ENCODE results near the gene CPSF7.
A peak's percentile ranks its signal among the peaks of the same experiment; 100 is the strongest.

The CPSF7 gene

DNA sequence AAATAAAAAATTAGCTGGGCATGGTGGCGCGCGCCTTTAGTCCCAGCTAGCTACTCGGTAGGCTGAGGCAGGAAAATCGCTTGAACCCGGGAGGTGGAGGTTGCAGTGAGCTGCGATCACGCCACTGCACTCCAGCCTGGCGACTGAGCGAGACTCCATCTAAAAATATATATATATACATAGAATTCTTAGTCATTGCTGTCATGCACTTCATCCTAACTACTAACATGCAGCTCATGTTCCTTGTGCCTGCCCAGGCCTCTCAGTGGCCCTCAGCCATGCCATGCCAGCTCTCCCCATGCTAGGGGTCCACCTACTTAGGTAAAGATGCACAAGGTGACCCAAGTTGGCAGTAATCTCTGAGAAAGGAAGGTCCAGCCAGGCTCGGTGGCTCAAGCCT lies 71.2 kb downstream of the CPSF7 start:
- no peak overlapping the region for H3K4me2 ChIP-seq (ENCODE audit: low read depth, low read length)

DNA sequence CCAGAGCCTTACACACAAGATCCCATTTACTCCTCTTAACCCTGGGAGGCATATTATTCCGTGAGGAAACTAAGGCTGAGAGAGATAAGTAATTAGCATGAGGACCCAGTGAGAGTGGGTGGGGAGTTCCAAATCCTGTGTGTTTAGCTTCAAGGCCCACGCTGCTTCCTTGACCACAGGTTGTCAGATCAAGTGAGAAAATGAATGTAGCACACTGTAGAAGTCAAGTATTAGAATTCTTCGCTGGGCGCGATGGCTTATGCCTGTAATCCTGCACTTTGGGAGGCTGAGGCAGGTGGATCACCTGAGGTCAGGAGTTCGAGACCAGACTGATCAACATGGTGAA lies 71.9 kb downstream of the CPSF7 start:
- Histone ChIP-seq H3K4me3 (ENCODE audit: low read length) (no peak overlapping the region), H3K27me3 (replicated peaks; ENCODE audit: insufficient read depth, low read length) (no peaks in the 10 kb centered on the region), H3K36me3 (replicated peaks; ENCODE audit: insufficient read depth, low read length) (no peaks in the 10 kb centered on the region), H3F3A (ENCODE audit: insufficient read depth, low read length) (peaks cover 10% of the 10 kb centered on the region; the same call in 1 of the 2 replicates), H3K4me2 (ENCODE audit: low read depth, low read length) (no peak overlapping the region), H3K9me2 (replicated peaks; ENCODE audit: insufficient read depth, low read length) (no peaks in the 10 kb centered on the region), H3K79me2 (ENCODE audit: low read length) (peaks cover 16% of the 10 kb centered on the region), H2AFZ (ENCODE audit: low read length) (no peak overlapping the region), H3K4me1 (ENCODE audit: low read length) (peaks cover 10% of the 10 kb centered on the region; the same call in 1 of the 2 replicates), H4K20me1 (ENCODE audit: insufficient read depth, low read length) (no peaks in the 10 kb centered on the region), H3K9me3 (replicated peaks; ENCODE audit: insufficient read depth, low read length) (no peaks in the 10 kb centered on the region), H3K9ac (ENCODE audit: low read length) (no peak overlapping the region), H3K27ac (ENCODE audit: low read length) (no peak overlapping the region)
- TF ChIP-seq EZH2 (optimal IDR thresholded peaks at IDR 0.05; ENCODE audit: low read depth, low read length) (no peak), EZH2phosphoT487 (IDR thresholded peaks at IDR 0.05; ENCODE audit: low read length) (no peak)
- TF ChIP-seq, protein P1, sequence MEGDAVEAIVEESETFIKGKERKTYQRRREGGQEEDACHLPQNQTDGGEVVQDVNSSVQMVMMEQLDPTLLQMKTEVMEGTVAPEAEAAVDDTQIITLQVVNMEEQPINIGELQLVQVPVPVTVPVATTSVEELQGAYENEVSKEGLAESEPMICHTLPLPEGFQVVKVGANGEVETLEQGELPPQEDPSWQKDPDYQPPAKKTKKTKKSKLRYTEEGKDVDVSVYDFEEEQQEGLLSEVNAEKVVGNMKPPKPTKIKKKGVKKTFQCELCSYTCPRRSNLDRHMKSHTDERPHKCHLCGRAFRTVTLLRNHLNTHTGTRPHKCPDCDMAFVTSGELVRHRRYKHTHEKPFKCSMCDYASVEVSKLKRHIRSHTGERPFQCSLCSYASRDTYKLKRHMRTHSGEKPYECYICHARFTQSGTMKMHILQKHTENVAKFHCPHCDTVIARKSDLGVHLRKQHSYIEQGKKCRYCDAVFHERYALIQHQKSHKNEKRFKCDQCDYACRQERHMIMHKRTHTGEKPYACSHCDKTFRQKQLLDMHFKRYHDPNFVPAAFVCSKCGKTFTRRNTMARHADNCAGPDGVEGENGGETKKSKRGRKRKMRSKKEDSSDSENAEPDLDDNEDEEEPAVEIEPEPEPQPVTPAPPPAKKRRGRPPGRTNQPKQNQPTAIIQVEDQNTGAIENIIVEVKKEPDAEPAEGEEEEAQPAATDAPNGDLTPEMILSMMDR (IDR thresholded peaks at IDR 0.05; ENCODE audit: low read length): no peak
- DNase-seq: no peak

More for the DNA sequence above, 71.2 kb downstream of the CPSF7 start:
- H3K27me3 ChIP-seq (replicated peaks; ENCODE audit: insufficient read depth, low read length): no peaks in the 10 kb centered on the region
- H3K36me3 ChIP-seq (replicated peaks; ENCODE audit: insufficient read depth, low read length): no peaks in the 10 kb centered on the region
- H3K4me1 ChIP-seq (ENCODE audit: low read length): peaks cover 14% of the 10 kb centered on the region; the same call in 1 of the 2 replicates
- no peak for DNase-seq
- no peak overlapping the region for H3K4me3 ChIP-seq (ENCODE audit: low read length)
- H2AFZ ChIP-seq (ENCODE audit: low read length): no peak overlapping the region
- peaks cover 10% of the 10 kb centered on the region; the same call in 1 of the 2 replicates for H3F3A ChIP-seq (ENCODE audit: insufficient read depth, low read length)
- TF ChIP-seq, protein P1 (IDR thresholded peaks at IDR 0.05; ENCODE audit: low read length): no peak
- TF ChIP-seq EZH2 (optimal IDR thresholded peaks at IDR 0.05; ENCODE audit: low read depth, low read length) (no peak), EZH2phosphoT487 (IDR thresholded peaks at IDR 0.05; ENCODE audit: low read length) (no peak)
- no peaks in the 10 kb centered on the region for H4K20me1 ChIP-seq (ENCODE audit: insufficient read depth, low read length)
- H3K9me3 ChIP-seq (replicated peaks; ENCODE audit: insufficient read depth, low read length): no peaks in the 10 kb centered on the region
- H3K9ac ChIP-seq (ENCODE audit: low read length): no peak overlapping the region
- no peaks in the 10 kb centered on the region for H3K9me2 ChIP-seq (replicated peaks; ENCODE audit: insufficient read depth, low read length)
- peaks cover 23% of the 10 kb centered on the region for H3K79me2 ChIP-seq (ENCODE audit: low read length)
- H3K27ac ChIP-seq (ENCODE audit: low read length): no peak overlapping the region

DNA sequence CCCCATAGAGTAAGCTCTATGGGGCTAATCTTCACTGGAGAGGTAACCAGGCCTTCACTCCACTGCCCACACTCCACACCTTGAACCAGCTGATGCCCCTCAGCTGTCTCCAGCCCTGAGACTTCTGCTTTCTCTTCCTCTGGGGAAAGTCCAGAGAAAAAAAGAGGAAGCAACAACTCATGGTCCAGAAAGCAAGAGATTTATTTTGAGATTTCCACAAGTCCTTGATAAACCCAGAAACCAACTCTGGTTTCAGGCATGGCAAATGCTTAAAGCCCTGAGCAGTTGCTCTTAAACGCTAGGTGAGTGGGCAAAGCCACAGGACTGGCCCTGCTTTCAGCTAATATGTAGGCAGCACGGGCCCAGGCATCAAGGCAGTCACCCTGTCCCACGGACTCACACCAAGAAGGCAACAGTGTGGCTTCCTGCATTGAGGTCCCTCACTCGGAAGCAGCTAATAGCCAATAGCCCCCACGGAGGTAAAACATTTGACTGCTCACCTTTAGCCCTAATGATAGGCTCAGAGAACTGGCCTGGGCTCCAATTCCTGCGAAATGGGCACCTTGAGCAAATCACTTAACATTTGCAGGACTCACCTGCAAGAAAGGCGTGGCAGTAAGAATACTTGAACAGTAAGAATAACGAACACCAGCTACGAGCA lies 72.4 kb downstream of the CPSF7 start:
- H3K36me3 ChIP-seq (replicated peaks; ENCODE audit: insufficient read depth, low read length): no peaks in the 10 kb centered on the region
- no peak overlapping the region for H3K9ac ChIP-seq (ENCODE audit: low read length)
- H4K20me1 ChIP-seq (ENCODE audit: insufficient read depth, low read length): no peaks in the 10 kb centered on the region
- H3K4me1 ChIP-seq (ENCODE audit: low read length): peaks cover 10% of the 10 kb centered on the region; the same call in 1 of the 2 replicates
- peaks cover 11% of the 10 kb centered on the region for H3K79me2 ChIP-seq (ENCODE audit: low read length)
- no peaks in the 10 kb centered on the region for H3K9me2 ChIP-seq (replicated peaks; ENCODE audit: insufficient read depth, low read length)
- TF ChIP-seq EZH2 (optimal IDR thresholded peaks at IDR 0.05; ENCODE audit: low read depth, low read length) (no peak), EZH2phosphoT487 (IDR thresholded peaks at IDR 0.05; ENCODE audit: low read length) (no peak)
- TF ChIP-seq, protein P1 (IDR thresholded peaks at IDR 0.05; ENCODE audit: low read length): no peak
- H3F3A ChIP-seq (ENCODE audit: insufficient read depth, low read length): peaks cover 10% of the 10 kb centered on the region; the same call in 1 of the 2 replicates
- no peaks in the 10 kb centered on the region for H3K27me3 ChIP-seq (replicated peaks; ENCODE audit: insufficient read depth, low read length)
- no peaks in the 10 kb centered on the region for H3K9me3 ChIP-seq (replicated peaks; ENCODE audit: insufficient read depth, low read length)
- H3K27ac ChIP-seq (ENCODE audit: low read length): peak overlapping the region; percentile 4; the same call in 1 of the 2 replicates
- no peak overlapping the region for H3K4me3 ChIP-seq (ENCODE audit: low read length)
- no peak overlapping the region for H3K4me2 ChIP-seq (ENCODE audit: low read depth, low read length)
- H2AFZ ChIP-seq (ENCODE audit: low read length): no peak overlapping the region
- DNase-seq: no peak
